K562 (cell line): Measurements from ENCODE around the gene RNF151. TPM values are rescaled to one million over a fixed set of nuclear protein-coding genes. Genes with fewer than 3 reads are reported as not detected.
A peak's percentile ranks its signal among the peaks of the same experiment; 100 is the strongest.

ENCODE experiments used
- ATAC-seq: fragments of 200-7000 bp; cut with Tn5 transposase; 3 replicates; pipeline ENCODE4 v1.9.1; 2020; ENCODE audit warnings: moderate library complexity
- BruUV-seq: library from RNA; stranded (reverse); fragments of 400-500 nt; replicated peaks from 2 replicates; lab custom pipeline; 2021; lab: Mats Ljungman, UMichigan
- CTCF ChIA-PET: fragments of 300-600 bp; formaldehyde crosslinking; extraction: SDS; loops from one replicate; lab custom pipeline; 2021; ENCODE audit warnings: low intra/inter-chr PET ratio; lab: Yijun Ruan, JAX
- POLR2A ChIA-PET: fragments of 300-600, 350-650 bp; sonication (Branson Sonifier 250); formaldehyde crosslinking; extraction: SDS; loops from one replicate; lab custom pipeline; 2021; ENCODE audit warnings: antibody characterized with exemption, inconsistent platforms; lab: Yijun Ruan, JAX
- DNase-seq, 4 experiments: peaks; one replicate each; pipeline versions ENCODE4 v3.0.0 to v3.0.0-alpha.2; 2011 to 2018; ENCODE audit warnings: low spot score in 3 of 4, mixed read lengths in 3 of 4; ENCODE audit errors: extremely low read depth in 1 of 4
- FAIRE-seq: peaks from 2 replicates; lab custom pipeline; 2011; peaks lifted over from hg19 to GRCh38; lab: Jason Lieb, UNC
- H2AFZ ChIP-seq: 2 replicates; pipeline ENCODE4 v1.6.0; 2011; ENCODE audit warnings: low read depth, low read length, control low read depth, inconsistent platforms
- H3K27ac ChIP-seq: fragments of 200-600 bp; 3 replicates; pipeline ENCODE4 v1.8.0; 2011; ENCODE audit warnings: low read depth, mild to moderate bottlenecking, control low read depth, inconsistent platforms, low read length, moderate library complexity, mixed read lengths; ENCODE audit errors: extremely low read depth
- H3K27me3 ChIP-seq, 2 experiments: fragments of 300-600 bp in 1 of 2; 2 replicates in 1 of 2; 3 replicates in 1 of 2; pipeline versions ENCODE4 v1.6.0 to v1.8.0; 2011; ENCODE audit warnings: inconsistent platforms in 2 of 2, low read length in 2 of 2, mild to moderate bottlenecking in 1 of 2, mixed read lengths in 1 of 2, moderate library complexity in 1 of 2; ENCODE audit not compliant: control insufficient read depth in 2 of 2, insufficient read depth in 2 of 2
- H3K36me3 ChIP-seq: fragments of 300-600 bp; 3 replicates; pipeline ENCODE4 v1.8.0; 2011; ENCODE audit warnings: mild to moderate bottlenecking, low read length, inconsistent platforms; ENCODE audit not compliant: control insufficient read depth, insufficient read depth
- H3K4me1 ChIP-seq, 2 experiments: fragments of 200-600 bp in 1 of 2; replicated peaks in 1 of 2; 2 replicates in 1 of 2; 3 replicates in 1 of 2; pipeline versions ENCODE4 v1.5.1 to v1.8.0; 2011; ENCODE audit warnings: inconsistent platforms in 2 of 2, low read length in 2 of 2, mild to moderate bottlenecking in 1 of 2, mixed read lengths in 1 of 2, moderate library complexity in 1 of 2; ENCODE audit not compliant: control insufficient read depth in 2 of 2, insufficient read depth in 2 of 2
- H3K4me2 ChIP-seq: 2 replicates; pipeline ENCODE4 v1.6.1; 2011; ENCODE audit warnings: low read length, control low read depth, inconsistent platforms, mixed read lengths; ENCODE audit not compliant: insufficient read depth
- H3K4me3 ChIP-seq: fragments of 200-600 bp; sonication (generic), shearing (Covaris generic); 2 replicates; pipeline ENCODE4 v1.5.1; 2016; ENCODE audit warnings: control low read depth, inconsistent platforms
- H3K79me2 ChIP-seq: fragments of 200-600 bp; 3 replicates; pipeline ENCODE4 v1.8.0; 2011; ENCODE audit warnings: low read length, inconsistent platforms; ENCODE audit not compliant: control insufficient read depth, insufficient read depth
- H3K9ac ChIP-seq, 2 experiments: 2 replicates each; pipeline versions ENCODE4 v1.6.0 to v1.6.1; 2011; ENCODE audit warnings: low read depth in 2 of 2, low read length in 2 of 2, control low read depth in 1 of 2, inconsistent platforms in 1 of 2, mild to moderate bottlenecking in 1 of 2, mixed read lengths in 1 of 2; ENCODE audit not compliant: insufficient read depth in 1 of 2
- H3K9me1 ChIP-seq: one replicate; pipeline ENCODE4 v1.6.0; 2011; ENCODE audit warnings: inconsistent platforms, mild to moderate bottlenecking, low read length, moderate library complexity; ENCODE audit not compliant: control insufficient read depth, insufficient read depth
- H3K9me3 ChIP-seq: replicated peaks from 2 replicates; pipeline ENCODE4 v1.5.1; 2011; ENCODE audit warnings: low read depth, low read length, inconsistent platforms; ENCODE audit not compliant: control insufficient read depth, insufficient read depth
- H4K20me1 ChIP-seq: replicated peaks from 2 replicates; pipeline ENCODE4 v1.6.1; 2011; ENCODE audit warnings: low read length, inconsistent platforms, mixed read lengths; ENCODE audit not compliant: control insufficient read depth, insufficient read depth
- CBFA2T3 ChIP-seq: fragments of 450-650 bp; IDR thresholded peaks from 2 replicates; pipeline ENCODE4 v1.6.1; 2017
- EGR1 ChIP-seq: fragments of 450-650 bp; conservative IDR thresholded peaks from 2 replicates; pipeline ENCODE4 v1.6.1; 2017; ENCODE audit warnings: mild to moderate bottlenecking
- KDM1A ChIP-seq, 2 experiments: fragments of 450-650 bp; IDR thresholded peaks; 2 replicates each; pipeline ENCODE4 v1.6.1; 2016; ENCODE audit warnings: mild to moderate bottlenecking in 2 of 2
- MBD2 ChIP-seq: sonication (generic); IDR thresholded peaks from 2 replicates; pipeline ENCODE4 v1.6.1; 2016; ENCODE audit warnings: low read depth, borderline replicate concordance
- NCOA4 ChIP-seq: fragments of 450-650 bp; IDR thresholded peaks from 2 replicates; pipeline ENCODE4 v1.6.1; 2018; ENCODE audit warnings: mild to moderate bottlenecking; ENCODE audit not compliant: partially characterized antibody
- PHF21A ChIP-seq: fragments of 450-650 bp; IDR thresholded peaks from 2 replicates; pipeline ENCODE4 v1.6.1; 2017; ENCODE audit warnings: low read depth, borderline replicate concordance
- POLR3A ChIP-seq: IDR thresholded peaks from 2 replicates; pipeline ENCODE4 v1.6.1; 2011; ENCODE audit warnings: borderline replicate concordance, mild to moderate bottlenecking, moderate library complexity; ENCODE audit not compliant: insufficient read length, insufficient read depth; ENCODE audit errors: extremely low read depth
- RERE ChIP-seq: sonication (generic); formaldehyde crosslinking; IDR thresholded peaks from 2 replicates; pipeline ENCODE4 v1.8.0; 2023; ENCODE audit warnings: missing genetic modification reagents, mild to moderate bottlenecking, borderline replicate concordance
- ZNF384 ChIP-seq: IDR thresholded peaks from 2 replicates; pipeline ENCODE4 v1.6.1; 2012; ENCODE audit warnings: low read depth, low read length, improper control_type of control experiment
- ZNF75A ChIP-seq: fragments of 450-650 bp; formaldehyde crosslinking; IDR thresholded peaks from 2 replicates; pipeline ENCODE4 v1.4.0; 2020; ENCODE audit warnings: mild to moderate bottlenecking
- WGBS: fragments of 100-300 bp; shearing (Covaris generic); methylation state at CpG from one replicate; pipeline ENCODE4 v1.1.6; 2016; ENCODE audit warnings: low coverage, mixed read lengths; ENCODE audit not compliant: insufficient coverage; ENCODE audit errors: missing lambda C conversion rate; 5-methylcytosine and 5-hydroxymethylcytosine counted together
- in situ Hi-C: fragments of 300-500 bp; cut with MboI; formaldehyde crosslinking; loops from 4 replicates; pipeline ENCODE4 v1.15.0; 2018; ENCODE audit warnings: inconsistent platforms, mixed read lengths
- intact Hi-C: fragments of 100-400 bp; cut with micrococcal nuclease; formaldehyde crosslinking; loops from 2 replicates; pipeline ENCODE4 v1.14.2; 2022
- polyA plus RNA-seq, 8 experiments: library from polyadenylated mRNA; depleted of rRNA in 4 of 8; stranded (reverse) in 5 of 8; unstranded in 3 of 8; fragments of >200 nt; fragmentation: Nextera tagmentation in 2 of 8; fragmentation: Illumina TruSeq in 1 of 8; extraction: Ambion mirVana in 2 of 8; extraction: Trizol in 1 of 8; gene quantifications; 2 replicates each; pipeline versions ENCODE4 v1.2.1 to v1.2.3, GENCODE V29; 2011 to 2014; ENCODE audit warnings: inconsistent platforms in 1 of 8, missing spikeins in 1 of 8
- total RNA-seq, 7 experiments: library from RNA; depleted of rRNA in 6 of 7; stranded (reverse); fragments of >200 nt in 6 of 7; fragmentation: Illumina TruSeq in 2 of 7; extraction: Trizol in 2 of 7; gene quantifications; 2 replicates each; pipeline versions ENCODE4 v1.2.1 to v1.2.3, GENCODE V29; 2011 to 2021; ENCODE audit warnings: low replicate concordance in 1 of 7

The RNF151 gene
- total and polyA plus RNA-seq, 9 of the 15 experiments (the other 6 are each of a cell fraction or from before 2014, with no cell fraction given) = not detected

- TF ChIP-seq RERE (CRISPR knock-in tag) (no peak), ZNF75A (CRISPR knock-in tag) (no peak), KDM1A (IDR thresholded peaks at IDR 0.05) (peak in 1 of 2 experiments; percentile 37; a peak in 1 of 4 replicates), NCOA4 (no peak)
Observed at GRCh38 chr16:1926271-1926670, 40.4 kb upstream of the RNF151 start (continued).

- Histone ChIP-seq H3K4me1 (peaks cover 4 to 44% of the 10 kb centered on the region in 2 experiments; a peak in 3 of 5 replicates), H3K9ac (peak overlapping the region; percentile 61 to 93; a peak in 3 of 4 replicates), H3K4me3 (peak overlapping the region; percentile 44), H4K20me1 (no peaks in the 10 kb centered on the region), H2AFZ (peak overlapping the region; percentile 95), H3K27me3 (no peaks in the 10 kb centered on the region), H3K36me3 (no peaks in the 10 kb centered on the region), H3K9me3 (no peaks in the 10 kb centered on the region), H3K4me2 (peak overlapping the region; percentile 59), H3K9me1 (no peaks in the 10 kb centered on the region), H3K27ac (peak overlapping the region; percentile 66; the same call in 2 of the 3 replicates), H3K79me2 (no peaks in the 10 kb centered on the region)
- ATAC-seq (peak; percentile 68), DNase-seq (peak; percentile 61 to 63 (median 62)), FAIRE-seq (peak; percentile 81)
- CTCF ChIA-PET = interaction anchor here (0.6 to 3.4 kb wide), 4 partner anchors 63 to 116 kb away, joined by 3 to 51 read pairs (median 18); no protein-coding TSS in a partner anchor
- intact Hi-C loops = loop anchor here (2.0 kb wide), 1 partner anchor 64 kb away; no protein-coding TSS in a partner anchor
- WGBS = 50% methylated on average over 1 of the region's 11 CpGs
- TF ChIP-seq MBD2 = 0 out of 2 replicates have a peak, but pooled peaks have one; percentile 9
- TF ChIP-seq CBFA2T3 = no peak
- TF ChIP-seq POLR3A = no peak
- TF ChIP-seq ZNF384 = peak; percentile 43; the same call in 1 of the 2 replicates
- TF ChIP-seq EGR1 = peak; percentile 77
- TF ChIP-seq PHF21A = no peak
- no TSS peak for BruUV-seq
- POLR2A ChIA-PET = interaction anchor here (0.6 to 1.4 kb wide), 4 partner anchors 57 to 146 kb away, joined by 3 to 5 read pairs (median 4); partner anchors contain the start of genes MEIOB, NUBP2 and SPSB3
- in situ Hi-C loops = no loop called here
Observed at GRCh38 chr16:1929105-1929504, 37.6 kb upstream of the RNF151 start.
